Activated T-cell treated with anti-CD3 and anti-CD28 coated beads, Interleukin-2, amount 50 U/mL, for 4 hours (primary cell): ENCODE measurements around the gene HMGN4. TPM values are rescaled to one million over a fixed set of nuclear protein-coding genes. Genes with fewer than 3 reads are reported as not detected.

Source experiments
- ATAC-seq, 2 donors: fragments of 200-7000 bp; cut with Tn5 transposase; one replicate each; pipeline ENCODE4 v1.10.0; 2021
- DNase-seq: peaks from one replicate; pipeline ENCODE4 v3.0.0-alpha.2; 2020
- H3K27me3 Mint-ChIP-seq: one replicate; pipeline ENCODE4 v1.8.0; 2021; ENCODE audit warnings: low read depth, mixed read lengths
- H3K36me3 Mint-ChIP-seq: one replicate; pipeline ENCODE4 v1.8.0; 2022; ENCODE audit warnings: mixed read lengths; ENCODE audit not compliant: insufficient read depth
- H3K4me1 Mint-ChIP-seq: one replicate; pipeline ENCODE4 v1.8.0; 2021; ENCODE audit warnings: low read depth, mixed read lengths
- H3K4me3 Mint-ChIP-seq: one replicate; pipeline ENCODE4 v1.8.0; 2021; ENCODE audit warnings: mild to moderate bottlenecking, moderate library complexity, mixed read lengths
- H3K9me3 Mint-ChIP-seq: one replicate; pipeline ENCODE4 v1.8.0; 2021; ENCODE audit warnings: mixed read lengths
- total RNA-seq, 3 donors: library from RNA; stranded (reverse); gene quantifications; one replicate each; pipeline ENCODE4 v1.2.1, GENCODE V29; 2021

HMGN4 gene
- total RNA-seq, 3 donors from 2014 or later = 63.4 to 73.4 (median 72.0) TPM

DNA sequence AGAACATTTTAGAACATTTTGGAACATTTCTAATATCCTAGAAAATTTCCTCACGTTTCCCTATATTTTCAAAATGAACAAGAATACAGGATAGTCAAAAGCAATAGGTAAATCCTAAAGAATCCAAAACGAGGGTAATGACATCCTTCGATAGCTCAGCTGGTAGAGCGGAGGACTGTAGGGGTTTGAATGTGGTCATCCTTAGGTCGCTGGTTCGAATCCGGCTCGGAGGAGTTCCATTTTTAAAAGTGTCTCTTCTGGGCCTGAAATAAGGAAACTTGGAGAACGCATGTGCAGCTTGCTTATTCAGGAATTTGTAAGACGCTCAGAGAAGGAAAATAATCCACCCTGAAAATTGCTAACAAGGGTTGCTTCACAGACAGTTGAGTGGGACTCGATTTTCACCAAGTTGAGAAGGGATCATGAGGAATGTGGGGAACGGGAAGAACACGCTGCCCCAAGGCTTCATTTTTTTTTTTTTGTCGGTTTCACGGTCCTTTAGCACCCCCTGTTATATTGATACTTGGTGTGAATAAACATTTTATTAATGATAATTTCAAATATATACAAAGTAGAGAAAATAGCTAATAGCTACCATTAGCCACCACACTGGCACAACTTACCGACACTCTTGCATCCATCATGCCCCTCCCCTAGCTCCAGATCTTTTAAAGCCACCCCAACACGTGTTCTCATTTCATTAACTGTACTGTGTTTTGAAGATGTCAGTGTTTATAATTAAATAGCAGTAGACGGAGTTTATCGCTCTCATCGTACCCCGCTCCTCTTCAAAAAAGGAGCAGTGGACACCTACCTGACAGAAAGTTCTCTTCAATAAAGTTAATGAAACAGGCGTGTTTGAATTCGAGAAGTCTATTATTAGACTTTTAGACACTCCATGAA lies 56.8 kb downstream of the HMGN4 start:
- Mint-ChIP-seq H3K4me3 (no peak overlapping the region), H3K4me1 (peaks cover 24% of the 10 kb centered on the region), H3K9me3 (no peaks in the 10 kb centered on the region), H3K36me3 (peaks cover 19% of the 10 kb centered on the region), H3K27me3 (peaks cover 35% of the 10 kb centered on the region)
- DNase-seq (no peak), ATAC-seq (no peak)

DNA sequence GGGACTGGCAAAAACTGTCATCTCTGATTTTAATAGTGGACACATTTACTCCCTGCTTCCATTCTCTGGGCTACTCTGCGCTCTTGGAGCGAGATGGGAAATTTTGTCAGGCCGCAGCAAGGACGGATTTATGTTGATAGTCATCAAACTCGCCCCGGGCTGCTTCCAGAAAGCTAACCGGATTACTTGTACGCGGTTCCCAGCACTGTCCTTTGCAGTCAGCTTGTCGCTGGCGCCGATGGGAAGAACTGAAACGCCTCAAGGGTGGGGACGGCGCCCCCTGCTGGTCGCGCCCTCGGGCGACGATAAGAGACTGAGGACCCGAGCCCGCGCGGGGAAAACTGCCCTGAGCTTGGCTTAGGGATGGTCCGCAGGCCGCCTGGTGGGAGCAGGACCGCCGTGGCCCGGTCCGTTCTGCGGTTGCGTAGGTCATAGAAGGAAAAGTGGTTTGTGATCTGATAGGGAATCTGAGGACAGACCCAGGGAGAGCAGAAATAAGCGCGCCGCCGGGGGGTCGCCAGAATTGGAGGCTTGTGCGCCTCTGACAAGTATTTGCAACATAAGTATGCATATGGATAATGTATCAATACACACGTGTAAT lies 57.6 kb downstream of the HMGN4 start:
- peak; percentile 34 to 44 for ATAC-seq

More for the DNA sequence above, 57.6 kb downstream of the HMGN4 start:
- Mint-ChIP-seq H3K36me3 (peaks cover 19% of the 10 kb centered on the region), H3K9me3 (no peaks in the 10 kb centered on the region), H3K4me1 (peaks cover 32% of the 10 kb centered on the region), H3K4me3 (no peak overlapping the region), H3K27me3 (peaks cover 35% of the 10 kb centered on the region)
- peak; percentile 84 for DNase-seq

Other genes starting within 250 kb of the HMGN4 start
- gene BTN3A2, start 173.2 kb upstream of the HMGN4 start, total RNA-seq = 10 to 100 TPM; 24.9 to 41.2 (median 31.0) TPM
- gene BTN2A2, start 155.3 kb upstream of the HMGN4 start, total RNA-seq = 10 to 100 TPM in 1 of 3 donors, 1 to 10 TPM in 2; 9.0 to 10.3 (median 9.0) TPM
- gene BTN3A1, start 136.1 kb upstream of the HMGN4 start, total RNA-seq = 10 to 100 TPM in 2 of 3 donors, 1 to 10 TPM in 1; 9.1 to 11.9 (median 10.8) TPM
- gene BTN3A3, start 97.9 kb upstream of the HMGN4 start, total RNA-seq = 10 to 100 TPM; 11.5 to 13.9 (median 11.8) TPM
- gene BTN2A1, start 80.4 kb upstream of the HMGN4 start, total RNA-seq = 10 to 100 TPM; 12.1 to 15.9 (median 12.5) TPM
- under 1 TPM in 1 of 3 donors, not detected in 2; 0.10 TPM for gene BTN1A1, start 38.1 kb upstream of the HMGN4 start, total RNA-seq
- 10 to 100 TPM; 49.2 to 51.1 (median 49.5) TPM for gene ABT1, start 58.6 kb downstream of the HMGN4 start, total RNA-seq
- gene ZNF322, start 121.4 kb downstream of the HMGN4 start, total RNA-seq = 1 to 10 TPM; 5.9 to 8.6 (median 8.2) TPM